ENCODE results near the gene SEC23IP.

- TF ChIP-seq CTCF (IDR thresholded peaks at IDR 0.05) (no peak), POLR2AphosphoS5 (IDR thresholded peaks at IDR 0.05; ENCODE audit: low read depth, low read length) (no peak)
These were observed 80.8 kb downstream of the SEC23IP start for GRCh38 chr10:119973281-119973680.
